ENCODE measurements around the gene AURKB. TPM values are rescaled to one million over a fixed set of nuclear protein-coding genes. Genes with fewer than 3 reads are reported as not detected.

Gene AURKB
- 16.6 TPM for total RNA-seq

GRCh38 chr17:8209907-8210760 is at the start of gene AURKB:
TSS of gene AURKB (minus strand) at chr17:8210575. CDS start at chr17:8210224, 351 bp downstream.

GRCh38 chr17:8248751-8249607 is 38.6 kb upstream of the AURKB start, which contains the start of gene PFAS:
TSS of gene PFAS (plus strand) at chr17:8249289. CDS start at chr17:8253938, 4,649 bp downstream.

DNA sequence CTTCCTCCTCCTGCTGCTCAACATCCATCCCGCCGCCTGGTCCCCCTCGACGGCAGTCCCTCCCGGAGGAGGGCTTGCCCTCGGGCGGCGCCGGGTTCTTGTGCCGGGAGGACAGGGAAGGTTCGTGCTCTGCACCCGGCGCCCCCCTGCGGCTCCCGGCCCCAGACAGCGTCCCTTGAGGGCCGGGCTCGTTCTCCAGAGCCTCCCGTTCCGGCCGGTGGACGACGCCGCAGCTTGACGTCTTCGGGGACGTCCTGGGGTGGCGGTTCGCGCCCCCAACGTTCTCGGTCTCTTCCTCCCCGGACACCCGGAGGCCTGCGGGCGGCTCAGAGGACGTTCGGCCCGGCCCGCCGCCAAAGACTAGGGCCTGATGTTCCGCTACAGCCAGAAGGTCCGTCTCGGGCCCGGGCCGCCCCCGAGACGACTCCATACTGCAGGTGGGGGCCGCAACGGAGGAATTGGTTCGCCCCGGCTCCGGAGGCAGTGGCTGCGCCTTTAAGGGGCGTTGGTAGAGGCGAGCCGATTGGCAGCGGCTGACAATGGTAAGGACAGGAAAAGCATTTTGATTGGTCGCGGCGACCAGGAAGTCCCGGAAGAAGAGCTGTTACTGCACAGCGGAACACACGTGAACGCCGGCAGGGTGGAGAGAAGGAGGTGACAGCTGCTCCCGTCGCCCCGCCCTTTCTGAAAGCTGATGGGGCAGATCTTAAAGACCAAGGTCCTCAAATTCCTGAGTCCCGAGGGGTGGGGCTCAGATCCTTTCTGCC is 20.5 kb downstream of the AURKB start, which contains the start of gene BORCS6:
Gene BORCS6 (minus strand): TSS at position 470 of the 767 bp plus-strand sequence. CDS start 40 bp downstream, at position 430.

GRCh38 chr17:8176197-8176940 is 34.0 kb downstream of the AURKB start, which contains the start of gene TMEM107:
TSS of gene TMEM107 (minus strand) at chr17:8176380. CDS start at chr17:8176286, 94 bp downstream.

GRCh38 chr17:8162233-8162996 is 48.0 kb downstream of the AURKB start, which contains the start of gene VAMP2:
TSS of gene VAMP2 (minus strand) at chr17:8162948. CDS start at chr17:8162879, 69 bp downstream.

Other genes with a start within 250 kb of the AURKB start
- 26.8 TPM for gene GUCY2D, start 208.0 kb downstream of the AURKB start, total RNA-seq
- 0.27 TPM for gene ALOX15B, start 171.5 kb downstream of the AURKB start, total RNA-seq
- 0.99 TPM for gene ALOX12B, start 122.9 kb downstream of the AURKB start, total RNA-seq
- not detected for gene ALOXE3, start 92.1 kb downstream of the AURKB start, total RNA-seq
- gene HES7, start 86.5 kb downstream of the AURKB start, total RNA-seq, result not detected
- gene PER1, start 58.2 kb downstream of the AURKB start, total RNA-seq, result 75.9 TPM
- 47.6 TPM for gene VAMP2, start 47.6 kb downstream of the AURKB start, total RNA-seq
- 34.0 TPM for gene TMEM107, start 34.2 kb downstream of the AURKB start, total RNA-seq
- gene BORCS6, start 20.4 kb downstream of the AURKB start, total RNA-seq, result 8.2 TPM
- gene CTC1, start 37.5 kb upstream of the AURKB start, total RNA-seq, result 30.5 TPM
- gene PFAS, start 38.7 kb upstream of the AURKB start, total RNA-seq, result 26.1 TPM
- gene RANGRF, start 78.1 kb upstream of the AURKB start, total RNA-seq, result 12.0 TPM
- 1.0 TPM for gene SLC25A35, start 84.8 kb upstream of the AURKB start, total RNA-seq
- gene ARHGEF15, start 99.7 kb upstream of the AURKB start, total RNA-seq, result 7.3 TPM
- not detected for gene ODF4, start 129.3 kb upstream of the AURKB start, total RNA-seq
- gene RPL26, start 172.6 kb upstream of the AURKB start, total RNA-seq, result 2,784 TPM
- gene RNF222, start 187.3 kb upstream of the AURKB start, total RNA-seq, result not detected
- 60.3 TPM for gene NDEL1, start 225.3 kb upstream of the AURKB start, total RNA-seq